ENCODE results near the gene TMIGD3. TPM values are rescaled to one million over a fixed set of nuclear protein-coding genes. Genes with fewer than 3 reads are reported as not detected.

Gene TMIGD3
- polyA plus RNA-seq, 3 donors: 2.0 to 3.1 (median 2.1) TPM

GRCh38 chr1:111452581-111452980 is 50.9 kb downstream of the TMIGD3 start:
- Mint-ChIP-seq H3K36me3 (peaks cover 53 to 60% of the 10 kb centered on the region in 2 donors), H3K27ac (no peak overlapping the region), H3K27me3 (ENCODE audit: low read depth in 3 of 3) (peaks cover 0 to 2% (median 0%) of the 10 kb centered on the region in 3 donors), H3K4me3 (no peak overlapping the region), H3K4me1 (peaks cover 43% of the 10 kb centered on the region), H3K9me3 (peaks cover 0 to 2% (median 0%) of the 10 kb centered on the region in 7 donors)
- TF ChIP-seq CTCF (IDR thresholded peaks at IDR 0.05): no peak
- Histone ChIP-seq H3K27me3 (ENCODE audit: control insufficient read depth in 2 of 2, insufficient read depth in 2 of 2, low read length in 2 of 2) (no peaks in the 10 kb centered on the region), H3K4me2 (replicated peaks; ENCODE audit: extremely low read depth, low read length, poor library complexity, severe bottlenecking) (no peak overlapping the region), H3K9me3 (replicated peaks in 1 of 2; ENCODE audit: control insufficient read depth in 1 of 2, insufficient read depth in 1 of 2, low read length in 2 of 2) (no peaks in the 10 kb centered on the region), H3K79me2 (ENCODE audit: insufficient read depth, low read length) (peaks cover 82% of the 10 kb centered on the region), H4K20me1 (ENCODE audit: insufficient read depth, low read length) (peaks cover 31% of the 10 kb centered on the region), H3K4me1 (ENCODE audit: control insufficient read depth in 1 of 2, insufficient read depth in 2 of 2, low read length in 2 of 2) (peaks cover 20 to 36% of the 10 kb centered on the region in 2 donors), H3K9ac (ENCODE audit: insufficient read depth, low read length, poor library complexity, severe bottlenecking) (no peak overlapping the region), H2AFZ (ENCODE audit: insufficient read depth, low read depth, low read length, poor library complexity, severe bottlenecking) (no peak overlapping the region), H3K4me3 (replicated peaks in 1 of 3; ENCODE audit: low read depth in 2 of 3, low read length in 3 of 3) (no peak overlapping the region), H3K27ac (ENCODE audit: low read depth in 1 of 2, low read length in 2 of 2) (peak overlapping the region in 1 of 2 donors; percentile 10), H3K36me3 (replicated peaks in 1 of 2; ENCODE audit: control insufficient read depth in 1 of 2, insufficient read depth in 2 of 2, low read length in 2 of 2) (peaks cover 41 to 70% of the 10 kb centered on the region in 2 donors)
- intact Hi-C loops (cut with micrococcal nuclease): loop anchor here in 1 of 2 donors (10.0 kb wide), 1 partner anchor 52 kb away; the partner anchor contains the start of genes ADORA3 and TMIGD3
- no CpG with 5 or more reads among the region's 3 CpGs for WGBS (ENCODE audit: insufficient coverage)
- no peak for DNase-seq

- H4K20me1 ChIP-seq (ENCODE audit: insufficient read depth, low read length): peaks cover 30% of the 10 kb centered on the region
- H3K27me3 ChIP-seq (ENCODE audit: control insufficient read depth in 2 of 2, insufficient read depth in 2 of 2, low read length in 2 of 2): no peaks in the 10 kb centered on the region
- no peak for TF ChIP-seq CTCF (IDR thresholded peaks at IDR 0.05)
- H3K9me3 Mint-ChIP-seq: peaks cover 0 to 2% (median 0%) of the 10 kb centered on the region in 7 donors
- H3K36me3 Mint-ChIP-seq: peaks cover 49 to 57% of the 10 kb centered on the region in 2 donors
- DNase-seq: no peak
- H3K4me1 Mint-ChIP-seq: peaks cover 54% of the 10 kb centered on the region
- intact Hi-C loops (cut with micrococcal nuclease): loop anchor here in 1 of 2 donors (10.0 kb wide), 1 partner anchor 55 kb away; the partner anchor contains the start of genes ADORA3 and TMIGD3
- peak overlapping the region; percentile 98 to 100 (median 99) for H3K27ac Mint-ChIP-seq
- H3K36me3 ChIP-seq (replicated peaks in 1 of 2; ENCODE audit: control insufficient read depth in 1 of 2, insufficient read depth in 2 of 2, low read length in 2 of 2): peaks cover 25 to 67% of the 10 kb centered on the region in 2 donors
- peak overlapping the region; percentile 99 to 100 for H3K4me3 Mint-ChIP-seq
- H3K27ac ChIP-seq (ENCODE audit: low read depth in 1 of 2, low read length in 2 of 2): peak overlapping the region in 1 of 2 donors; percentile 95
- peak overlapping the region; percentile 93 for H3K4me2 ChIP-seq (replicated peaks; ENCODE audit: extremely low read depth, low read length, poor library complexity, severe bottlenecking)
- H3K27me3 Mint-ChIP-seq (ENCODE audit: low read depth in 3 of 3): peaks cover 0 to 2% (median 0%) of the 10 kb centered on the region in 3 donors
- peaks cover 78% of the 10 kb centered on the region for H3K79me2 ChIP-seq (ENCODE audit: insufficient read depth, low read length)
- H3K4me3 ChIP-seq (replicated peaks in 1 of 3; ENCODE audit: low read depth in 2 of 3, low read length in 3 of 3): peak overlapping the region; percentile 90 to 97 (median 94)
- peak overlapping the region; percentile 90 for H2AFZ ChIP-seq (ENCODE audit: insufficient read depth, low read depth, low read length, poor library complexity, severe bottlenecking)
- WGBS (ENCODE audit: insufficient coverage): no CpG with 5 or more reads among the region's 3 CpGs
- peak overlapping the region; percentile 93 for H3K9ac ChIP-seq (ENCODE audit: insufficient read depth, low read length, poor library complexity, severe bottlenecking)
- no peaks in the 10 kb centered on the region for H3K9me3 ChIP-seq (replicated peaks in 1 of 2; ENCODE audit: control insufficient read depth in 1 of 2, insufficient read depth in 1 of 2, low read length in 2 of 2)
- peaks cover 25 to 41% of the 10 kb centered on the region in 2 donors for H3K4me1 ChIP-seq (ENCODE audit: control insufficient read depth in 1 of 2, insufficient read depth in 2 of 2, low read length in 2 of 2)
These were observed 53.2 kb downstream of the TMIGD3 start for GRCh38 chr1:111450185-111450584.
